Breast epithelium (tissue), 3 donors: ENCODE measurements around the gene SEC14L5.

Experiments used
- POLR2AphosphoS5 ChIP-seq, 3 donors: sonication (generic); formaldehyde crosslinking; IDR thresholded peaks; one replicate each; pipeline ENCODE4 v1.6.1; 2017; ENCODE audit warnings: antibody characterized with exemption in 3 of 3
- TF ChIP-seq, protein P1 (sequence below), 3 donors: fragments of 450-650 bp; IDR thresholded peaks; one replicate each; pipeline ENCODE4 v1.5.1; 2016 to 2017; ENCODE audit warnings: antibody characterized with exemption in 3 of 3, mild to moderate bottlenecking in 3 of 3, moderate library complexity in 3 of 3

DNA sequence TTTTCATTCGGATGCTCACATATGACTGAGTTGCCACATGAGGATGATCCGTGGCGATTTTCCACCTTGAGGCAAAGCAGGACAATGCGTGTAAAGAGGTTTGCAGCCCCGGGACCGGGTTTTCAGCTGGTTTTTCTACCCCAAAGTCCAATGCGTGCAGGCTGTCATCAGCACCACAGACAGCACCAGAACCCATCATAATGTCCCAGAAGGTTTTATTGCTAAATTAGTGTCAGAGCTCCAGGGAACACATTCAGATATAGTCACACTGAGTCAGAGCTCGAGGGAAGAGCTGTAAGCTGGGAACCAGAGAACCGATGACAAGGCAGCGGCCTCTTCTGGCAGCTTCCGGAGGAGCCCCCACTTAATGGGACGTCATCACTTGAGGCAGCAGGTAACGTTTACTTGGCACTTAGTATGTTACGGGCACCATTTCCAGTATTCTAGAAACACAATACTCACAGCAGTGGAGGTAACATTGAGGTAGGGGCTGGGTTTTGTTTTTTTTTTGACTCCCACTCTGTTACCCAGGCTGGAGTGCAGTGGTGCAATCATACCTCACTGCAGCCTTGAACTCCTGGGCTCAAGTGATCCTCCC, 84.5 kb downstream of the SEC14L5 start:
- TF ChIP-seq, protein P1, sequence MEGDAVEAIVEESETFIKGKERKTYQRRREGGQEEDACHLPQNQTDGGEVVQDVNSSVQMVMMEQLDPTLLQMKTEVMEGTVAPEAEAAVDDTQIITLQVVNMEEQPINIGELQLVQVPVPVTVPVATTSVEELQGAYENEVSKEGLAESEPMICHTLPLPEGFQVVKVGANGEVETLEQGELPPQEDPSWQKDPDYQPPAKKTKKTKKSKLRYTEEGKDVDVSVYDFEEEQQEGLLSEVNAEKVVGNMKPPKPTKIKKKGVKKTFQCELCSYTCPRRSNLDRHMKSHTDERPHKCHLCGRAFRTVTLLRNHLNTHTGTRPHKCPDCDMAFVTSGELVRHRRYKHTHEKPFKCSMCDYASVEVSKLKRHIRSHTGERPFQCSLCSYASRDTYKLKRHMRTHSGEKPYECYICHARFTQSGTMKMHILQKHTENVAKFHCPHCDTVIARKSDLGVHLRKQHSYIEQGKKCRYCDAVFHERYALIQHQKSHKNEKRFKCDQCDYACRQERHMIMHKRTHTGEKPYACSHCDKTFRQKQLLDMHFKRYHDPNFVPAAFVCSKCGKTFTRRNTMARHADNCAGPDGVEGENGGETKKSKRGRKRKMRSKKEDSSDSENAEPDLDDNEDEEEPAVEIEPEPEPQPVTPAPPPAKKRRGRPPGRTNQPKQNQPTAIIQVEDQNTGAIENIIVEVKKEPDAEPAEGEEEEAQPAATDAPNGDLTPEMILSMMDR (IDR thresholded peaks at IDR 0.05): no peak
- no peak for TF ChIP-seq POLR2AphosphoS5 (IDR thresholded peaks at IDR 0.05)
